HG03060 (cell line): ENCODE results near the gene NEK6.

Experiments
- ATAC-seq: cut with Tn5 transposase; IDR thresholded peaks from one replicate; pipeline ENCODE4 v1.9.1; 2021; ENCODE audit warnings: low read depth, moderate number of reproducible peaks; ENCODE audit not compliant: unreplicated experiment

The NEK6 gene

DNA sequence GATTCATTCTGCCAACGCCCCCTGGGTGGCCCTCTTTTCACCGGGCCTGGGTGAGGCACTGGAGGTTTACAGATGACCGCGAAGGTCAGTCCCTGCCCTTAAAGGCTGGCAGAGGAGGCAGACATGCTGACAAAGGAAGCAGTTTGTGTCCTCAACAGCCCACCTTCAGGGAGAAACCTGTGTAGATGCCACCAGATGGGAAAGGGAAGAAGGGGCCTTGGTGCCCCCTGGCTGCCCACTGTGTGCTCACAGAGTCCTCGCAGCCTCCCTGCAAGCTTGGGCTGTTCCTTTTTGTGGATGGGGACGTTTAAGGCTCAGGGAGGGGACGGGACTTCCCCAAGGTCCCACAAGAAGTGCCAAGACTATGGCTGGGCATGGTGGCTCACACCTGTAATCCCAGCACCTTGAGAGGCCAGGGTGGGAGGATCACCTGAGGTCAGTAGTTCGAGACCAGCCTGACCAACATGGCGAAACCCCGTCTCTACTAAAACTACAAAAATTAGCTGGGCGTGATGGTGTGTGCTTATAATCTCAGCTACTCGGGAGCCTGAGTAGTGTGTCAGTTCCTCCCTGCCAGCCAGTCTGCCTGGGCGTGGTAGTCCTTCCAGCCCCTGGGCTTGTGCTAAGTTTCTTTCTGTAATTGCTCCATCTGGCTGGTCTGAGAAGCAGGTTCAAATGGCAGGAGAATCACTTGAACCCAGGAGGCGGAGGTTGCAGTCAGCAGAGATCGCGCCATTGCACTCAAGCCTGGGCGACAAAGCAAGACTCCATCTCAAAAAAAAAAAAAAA, 36.2 kb downstream of the NEK6 start:
- no peak for ATAC-seq

DNA sequence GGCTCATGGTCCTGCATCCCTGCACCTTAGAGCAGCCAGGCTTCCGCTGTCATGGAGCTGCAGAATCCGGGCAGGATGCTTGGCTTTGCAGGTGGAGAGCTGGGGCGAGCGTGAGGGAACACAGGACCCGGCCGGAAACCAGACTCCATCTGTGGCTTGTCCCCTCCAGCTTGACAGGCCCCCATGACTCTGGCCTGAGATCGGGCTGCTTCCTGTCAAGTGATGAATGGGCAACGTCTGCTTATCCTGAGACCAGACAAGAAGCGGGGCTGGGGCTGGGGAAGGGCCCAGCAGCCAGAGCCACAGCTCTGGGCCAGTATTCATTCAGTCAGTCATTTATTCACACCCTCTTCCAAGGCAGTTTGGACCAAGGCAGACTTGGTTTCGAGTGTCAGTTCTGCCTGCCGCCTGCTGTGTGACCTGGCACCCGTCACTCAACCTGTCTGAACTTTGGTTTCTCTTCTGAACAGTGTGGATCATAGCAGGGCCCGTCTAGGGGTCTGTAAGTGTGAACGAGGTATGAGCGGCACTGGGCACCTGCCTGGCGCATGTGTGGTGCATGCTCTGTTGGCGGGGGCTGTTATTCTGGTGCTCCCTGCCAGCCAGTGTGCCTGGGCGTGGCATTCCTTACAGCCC, 37.5 kb downstream of the NEK6 start:
- ATAC-seq, result no peak

DNA sequence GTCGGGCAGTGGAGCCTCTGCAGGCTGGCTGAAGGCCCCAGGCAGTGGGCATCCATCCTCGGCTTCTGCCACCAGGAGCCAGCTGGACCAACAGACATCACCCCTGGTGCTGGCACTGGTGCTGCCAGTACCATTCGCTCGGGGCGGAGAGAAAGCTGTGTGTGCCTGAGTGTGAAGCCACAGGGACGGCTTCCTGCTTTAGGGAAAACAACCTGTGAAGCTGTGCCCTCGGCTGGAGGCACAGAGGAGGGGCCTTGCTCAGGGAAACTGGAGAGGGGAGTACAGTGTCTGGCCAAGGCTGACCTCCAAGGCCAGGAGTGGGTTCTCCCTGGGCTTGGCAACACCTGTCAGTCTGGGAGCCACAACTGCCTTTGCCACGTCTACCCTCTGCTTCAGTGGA, 38.3 kb downstream of the NEK6 start:
- ATAC-seq, result no peak

DNA sequence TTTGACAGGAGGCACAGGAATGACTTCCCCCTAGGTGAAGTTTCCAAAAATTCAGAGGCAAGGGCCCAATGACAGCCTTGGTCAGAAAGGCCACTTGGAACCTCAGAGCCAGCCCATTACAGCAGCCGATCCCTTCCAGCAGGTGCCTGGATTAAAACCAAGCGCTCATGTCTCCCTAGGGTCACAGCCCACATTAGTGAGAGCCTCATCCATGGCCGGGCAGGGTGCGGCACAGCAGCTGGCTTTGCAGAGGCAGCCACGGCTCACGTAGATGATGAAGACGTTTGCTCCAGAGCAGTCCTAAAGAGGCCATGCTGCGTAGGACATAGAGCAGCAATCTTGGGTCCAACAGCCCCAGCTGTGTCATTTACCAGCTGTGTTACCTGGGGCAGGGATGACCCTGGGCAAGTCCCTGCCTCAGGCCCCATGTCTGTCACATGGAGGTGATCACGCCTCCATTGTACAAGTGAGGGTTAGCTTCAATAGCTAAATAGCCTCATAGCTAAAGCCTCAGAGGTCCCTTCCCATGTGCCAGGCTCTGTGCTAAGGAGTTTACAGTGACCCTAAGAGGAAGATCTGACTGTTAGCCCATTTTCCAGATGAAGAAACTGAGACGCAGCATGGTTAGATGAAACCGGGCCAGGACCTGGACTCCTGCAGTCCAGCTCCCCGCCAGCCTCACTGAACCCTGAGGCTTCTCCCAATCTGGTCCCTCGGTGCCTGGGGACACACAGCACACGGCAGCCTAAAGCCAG, 39.2 kb downstream of the NEK6 start:
- ATAC-seq, result no peak

DNA sequence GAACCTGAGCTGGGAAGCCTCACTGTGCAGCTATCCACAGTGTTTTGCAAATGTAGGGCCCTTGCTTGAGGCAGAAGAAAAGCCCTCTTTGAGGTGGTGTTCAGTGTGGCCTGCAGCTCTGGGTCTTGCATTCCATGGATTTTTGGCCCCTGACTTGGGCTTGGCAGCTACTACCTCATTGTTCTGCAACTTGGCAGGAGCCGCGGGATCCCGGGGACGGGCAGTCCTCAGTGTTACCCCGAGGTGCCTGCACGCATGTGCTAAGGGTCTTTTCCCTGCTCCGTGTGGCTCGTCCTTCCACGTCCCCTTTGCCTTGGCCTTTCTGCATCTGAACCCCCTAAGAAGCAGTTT, 39.8 kb downstream of the NEK6 start:
- ATAC-seq, result no peak

DNA sequence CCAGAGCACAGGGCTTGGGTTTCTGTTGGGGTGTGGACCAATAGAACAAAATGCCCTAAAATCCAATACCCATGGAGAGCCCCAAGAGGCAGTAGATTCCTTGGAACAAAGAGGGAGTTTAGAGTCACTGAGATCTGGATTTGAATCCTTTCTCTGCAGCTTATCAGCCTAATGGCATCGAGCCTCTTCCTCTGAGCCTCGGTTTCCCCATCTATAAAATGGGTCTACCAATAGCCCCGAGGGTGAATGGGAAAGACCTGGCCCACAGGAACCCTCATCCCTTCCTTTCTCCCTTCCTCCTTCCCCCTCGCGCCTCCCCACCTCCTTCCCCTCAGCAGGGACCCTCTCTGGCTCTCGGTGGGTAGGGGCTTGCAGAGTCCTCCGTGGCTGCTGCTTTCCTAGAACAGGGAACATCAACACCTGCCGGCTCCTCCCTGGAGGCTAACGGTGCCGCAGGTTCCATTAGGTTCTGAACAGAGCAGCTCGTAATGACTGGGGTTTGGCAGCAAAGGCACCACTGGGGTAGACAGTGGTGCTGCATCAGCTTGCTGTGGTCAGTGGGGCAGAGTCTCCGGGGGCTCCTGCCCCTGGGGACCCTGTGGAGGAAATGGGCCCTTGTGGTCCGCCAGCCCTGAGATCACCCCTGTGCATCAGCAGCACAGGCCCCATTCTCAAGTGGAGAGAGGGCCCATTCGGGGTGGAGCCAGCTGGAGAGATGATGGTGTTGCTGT, 40.3 kb downstream of the NEK6 start:
- no peak for ATAC-seq

DNA sequence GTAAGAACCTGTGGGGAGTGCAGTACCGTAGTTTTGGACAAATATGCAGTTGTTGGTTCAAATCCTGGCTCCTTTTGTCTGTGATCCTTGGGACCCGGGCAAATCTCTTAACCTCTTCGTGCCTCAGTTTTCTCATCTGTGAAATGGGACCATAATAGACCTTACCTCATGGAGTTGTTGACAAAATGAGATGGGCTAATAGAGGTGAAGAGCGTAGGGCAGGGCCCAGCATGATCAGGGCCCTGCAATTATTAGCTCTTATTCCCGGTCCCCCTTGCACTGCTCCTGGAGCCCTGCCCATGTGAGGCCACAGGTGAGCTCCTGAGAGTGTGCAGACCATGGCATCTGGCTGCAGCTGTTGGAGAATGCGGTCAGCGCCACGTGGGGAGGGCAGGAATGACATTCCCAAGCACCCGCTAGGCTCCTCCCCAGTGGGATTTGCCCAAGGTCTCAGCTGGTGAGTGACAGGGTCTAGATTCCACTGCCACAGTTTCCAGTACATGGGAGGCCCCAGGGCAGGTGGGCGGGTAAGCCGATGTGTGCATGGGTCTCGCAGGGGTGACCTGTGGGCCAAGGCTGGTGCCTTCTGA, 41.0 kb downstream of the NEK6 start:
- ATAC-seq, result no peak

DNA sequence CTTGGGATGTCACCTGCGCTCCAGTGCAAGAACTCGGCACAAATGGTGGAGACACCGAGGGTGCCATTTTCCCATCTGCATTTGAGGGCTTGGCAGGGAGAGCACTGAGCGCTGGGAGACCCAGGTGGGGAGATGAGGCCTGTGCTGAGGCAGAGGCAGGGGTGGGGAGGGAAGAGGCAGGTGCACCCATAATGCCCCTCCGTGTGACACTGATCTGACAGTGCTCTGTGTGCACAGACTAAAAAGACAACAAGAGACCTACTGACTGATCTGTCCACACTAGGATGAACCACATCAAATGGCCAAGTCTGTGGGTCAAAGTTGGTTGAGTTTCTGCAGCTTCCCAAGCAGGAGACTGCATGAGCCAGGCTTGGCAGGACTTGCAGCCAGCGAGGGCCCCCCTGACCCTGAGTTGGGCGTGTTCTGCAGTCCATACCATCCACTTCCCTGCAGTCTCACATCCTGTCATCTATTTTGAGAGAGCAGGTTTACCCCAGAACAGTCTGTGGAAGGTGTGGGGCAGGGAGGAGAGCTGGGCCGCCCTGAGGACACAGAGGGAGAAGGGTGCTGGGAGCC, 41.9 kb downstream of the NEK6 start:
- ATAC-seq, result no peak

DNA sequence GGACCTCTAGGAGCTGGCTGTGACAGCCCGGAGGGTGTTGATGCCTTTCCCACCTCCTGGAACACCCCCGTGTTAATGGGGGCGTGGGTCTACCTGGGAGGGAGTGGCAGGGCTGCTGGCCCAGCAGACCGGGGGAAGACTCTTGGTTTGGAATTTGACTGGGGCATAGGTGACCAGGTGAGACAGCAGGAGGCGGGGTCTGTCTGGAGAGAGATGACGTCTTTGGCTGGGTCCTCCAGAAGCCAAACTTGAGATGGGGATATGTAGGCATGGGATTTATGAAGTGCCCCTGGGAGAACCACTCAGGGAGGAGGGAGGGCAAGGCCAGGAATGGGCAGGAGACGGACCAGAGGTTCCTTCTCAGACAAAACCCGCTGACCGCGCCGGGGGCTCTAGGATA, 42.6 kb downstream of the NEK6 start:
- no peak for ATAC-seq

DNA sequence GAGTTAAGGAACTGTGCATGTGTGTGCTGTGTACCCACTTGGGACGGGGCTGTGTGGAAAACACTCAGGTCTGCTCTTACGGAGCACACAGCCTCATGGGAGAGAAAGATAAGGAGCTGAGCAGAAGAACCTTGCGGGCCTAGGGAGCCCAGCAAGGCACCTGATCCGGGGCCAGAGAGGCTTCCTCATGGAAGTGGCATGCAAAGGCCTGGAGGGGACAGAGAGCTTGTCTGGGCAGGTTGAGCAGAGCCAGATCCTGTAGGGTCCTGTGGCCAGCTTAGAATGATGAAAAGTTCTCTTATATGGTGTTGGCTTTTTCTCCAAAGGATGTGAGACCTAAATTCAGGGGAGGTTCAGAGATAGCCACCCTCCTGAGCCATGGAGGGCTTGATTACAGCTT, 45.2 kb downstream of the NEK6 start:
- no peak for ATAC-seq

DNA sequence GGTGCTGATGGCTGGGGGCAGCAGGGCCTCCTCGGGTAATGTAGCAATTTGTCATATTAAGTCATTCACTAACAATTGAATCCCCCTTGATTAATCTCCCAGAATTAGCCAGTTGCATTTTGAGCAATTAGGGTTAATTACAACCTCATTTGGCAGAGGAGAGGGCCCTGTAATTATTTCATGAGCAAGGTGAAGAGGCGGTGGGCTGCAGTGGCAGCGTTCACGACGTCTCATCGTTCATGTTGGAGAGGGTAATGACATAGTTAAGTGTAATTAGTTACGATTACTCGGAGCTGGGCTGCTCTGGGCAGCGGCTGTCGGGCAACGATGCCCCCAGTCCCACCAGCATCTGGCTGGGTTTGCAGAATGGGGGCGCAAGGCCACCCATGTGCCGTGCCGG, 46.0 kb downstream of the NEK6 start:
- ATAC-seq, result no peak

DNA sequence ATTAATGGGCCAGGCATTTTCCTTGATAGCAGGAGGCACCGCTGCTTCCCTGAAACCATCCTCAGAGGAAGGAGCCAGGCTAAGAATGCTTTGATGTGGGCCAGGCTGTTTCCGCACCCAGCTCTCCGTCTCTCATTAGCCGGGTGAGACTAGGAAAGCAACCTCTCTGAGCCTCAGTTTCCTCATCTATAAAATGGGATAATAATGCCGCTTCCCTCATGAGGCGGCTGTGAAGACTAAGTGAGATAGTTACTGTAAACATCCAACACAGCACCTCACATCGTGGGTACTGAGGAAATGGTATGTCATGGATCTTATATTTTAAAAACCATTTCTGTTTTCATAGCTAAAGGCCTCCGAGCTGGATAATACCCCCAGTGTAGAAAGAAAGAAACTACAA, 46.5 kb downstream of the NEK6 start:
- no peak for ATAC-seq

DNA sequence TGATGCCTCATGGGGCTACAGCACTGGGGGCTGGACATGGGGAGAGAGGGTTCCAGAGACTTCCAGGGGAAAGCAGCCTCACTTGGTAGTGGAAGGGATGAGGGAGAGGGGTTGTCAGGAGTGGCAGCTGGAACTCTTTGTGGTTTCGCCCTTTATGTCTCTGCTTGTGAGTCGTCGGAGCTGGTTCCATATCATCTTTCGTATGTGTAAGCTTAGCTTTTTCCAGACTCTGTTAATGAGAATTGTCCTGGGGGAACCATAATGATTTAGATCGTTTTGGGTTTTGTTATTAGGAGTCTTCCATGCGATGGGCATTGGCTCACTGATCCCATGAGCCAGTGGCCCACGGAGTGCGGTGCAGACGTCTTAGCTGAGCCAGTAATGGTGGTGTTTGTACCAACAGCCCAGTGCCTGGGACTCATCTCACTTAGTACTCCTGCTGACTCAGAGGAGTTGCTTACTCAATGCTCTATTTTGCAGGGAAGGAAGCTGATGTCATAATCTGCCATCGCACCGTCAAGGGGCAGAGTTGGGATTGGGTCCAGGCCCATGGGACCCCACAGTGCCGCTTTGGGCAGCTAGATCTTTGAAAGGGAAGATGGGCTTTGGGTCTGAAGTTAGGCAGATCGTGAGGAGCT, 48.5 kb downstream of the NEK6 start:
- ATAC-seq, result no peak

DNA sequence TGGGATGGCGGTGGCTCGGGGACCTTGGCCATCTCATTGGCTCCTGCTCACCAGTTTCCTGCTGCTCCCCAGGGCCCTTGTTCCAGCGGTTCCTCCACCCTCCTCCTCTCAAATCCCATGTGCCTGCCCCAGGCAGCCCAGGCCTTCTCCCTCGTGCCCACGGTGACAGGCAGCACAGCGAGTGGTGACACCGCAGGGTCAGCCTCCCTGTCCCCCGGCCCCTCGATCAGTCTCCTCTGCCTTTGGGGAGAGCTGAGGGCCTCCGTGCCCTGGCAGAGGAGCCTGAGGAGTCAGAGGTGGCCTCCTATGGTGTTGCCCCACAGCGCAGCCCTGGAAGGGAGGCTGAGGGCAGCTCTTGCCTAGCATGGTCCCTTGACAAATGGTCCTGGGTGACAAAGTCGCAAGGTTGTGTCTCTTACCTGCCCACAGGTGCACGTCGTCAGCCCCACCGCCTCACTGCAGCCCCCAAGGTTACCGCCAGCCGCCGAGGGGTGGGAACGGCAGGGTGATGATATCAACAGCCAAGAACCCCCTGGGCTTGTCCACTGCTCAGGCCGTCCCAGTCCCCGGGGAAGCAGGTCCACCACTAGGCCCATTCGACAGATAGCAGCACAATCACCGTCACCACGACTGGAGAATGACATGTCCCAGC, 49.8 kb downstream of the NEK6 start:
- no peak for ATAC-seq

DNA sequence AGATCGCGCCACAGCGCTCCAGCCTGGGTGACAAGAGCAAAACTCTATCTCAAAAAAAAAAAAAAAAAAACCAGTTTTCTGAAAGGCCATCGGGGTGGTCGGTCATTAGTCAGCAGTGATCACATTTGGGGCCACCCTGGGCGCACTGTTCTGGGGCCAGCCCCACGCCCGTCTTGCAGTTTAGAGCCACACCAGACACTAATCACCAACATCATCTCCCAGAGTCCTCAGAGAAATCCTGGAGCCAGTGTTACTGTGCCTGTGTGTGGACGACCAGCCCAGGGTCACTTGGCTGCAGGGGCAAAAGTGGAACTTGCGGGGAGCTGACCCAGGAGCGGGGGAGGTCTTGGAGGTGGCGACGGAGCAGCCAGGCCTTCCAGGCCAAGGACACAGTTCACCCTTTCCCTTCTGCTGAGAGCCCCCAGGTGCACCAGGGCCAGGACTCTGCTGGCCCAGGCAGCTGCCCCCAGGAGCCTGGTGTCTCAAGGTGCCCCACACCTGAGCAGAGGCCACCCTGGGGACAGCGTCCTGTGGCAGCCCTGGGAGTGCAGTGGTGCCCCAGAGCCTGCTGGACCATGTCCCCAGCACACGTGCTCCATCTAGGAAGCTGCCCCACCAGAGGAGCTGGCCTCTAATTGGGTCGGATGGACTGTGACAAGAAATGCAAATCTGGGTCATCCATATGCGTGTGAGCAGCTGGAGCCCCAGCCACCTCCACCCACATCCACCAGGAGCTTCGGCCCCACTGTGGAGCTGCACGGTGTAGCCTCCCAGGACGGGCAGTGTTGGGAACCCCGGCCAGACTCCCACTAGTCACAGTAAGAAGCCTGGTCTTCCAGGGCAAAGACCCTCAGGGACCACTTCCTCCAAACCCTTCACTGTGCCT, 51.1 kb downstream of the NEK6 start:
- ATAC-seq, result no peak

DNA sequence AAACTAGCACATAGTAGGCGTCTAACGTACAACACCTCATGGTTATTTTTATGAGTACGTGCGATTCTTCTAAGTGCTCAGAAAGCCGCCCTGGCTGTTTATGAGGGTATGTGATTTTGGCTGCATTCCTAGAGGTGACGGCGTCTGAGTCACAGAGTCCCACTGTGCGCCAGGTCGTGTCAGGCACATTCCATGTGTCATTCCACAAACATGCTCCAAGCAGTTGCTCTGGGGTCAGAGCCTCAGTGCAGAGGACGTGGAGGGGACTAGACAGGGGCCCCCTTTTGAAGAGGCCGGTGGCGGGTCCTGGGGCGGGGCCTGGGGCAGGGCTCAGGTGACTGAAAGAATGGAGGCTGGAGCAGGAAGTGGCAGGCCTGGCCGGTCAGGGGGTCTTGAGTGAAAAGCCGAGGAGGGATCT, 51.9 kb downstream of the NEK6 start:
- no peak for ATAC-seq

DNA sequence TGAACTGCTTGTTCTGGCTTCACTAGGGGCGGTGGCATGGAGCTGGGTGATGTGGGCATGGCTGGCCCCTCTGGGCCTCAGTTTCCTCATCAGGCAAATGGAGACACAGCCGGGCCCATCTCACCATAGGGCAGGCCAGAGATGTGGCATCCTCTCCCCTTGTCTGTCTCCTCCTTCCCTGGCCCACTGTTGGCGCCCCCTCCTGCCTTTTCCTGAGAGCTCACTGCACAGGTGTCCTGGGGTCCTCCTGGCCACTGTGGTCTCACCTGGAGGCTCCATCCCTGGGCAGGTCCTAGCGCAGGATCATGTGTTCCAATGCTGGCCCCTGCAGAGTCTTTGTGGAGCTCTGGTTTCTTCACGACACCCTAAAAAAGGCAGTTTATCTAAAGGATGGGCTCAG, 53.5 kb downstream of the NEK6 start:
- no peak for ATAC-seq
